HEK293 (cell line): ENCODE results near the gene AGT.

Source experiments
- CTCF ChIA-PET: fragments of 350-600 bp; formaldehyde crosslinking; extraction: SDS; loops from one replicate; lab custom pipeline; 2021; ENCODE audit warnings: antibody characterized with exemption; lab: Yijun Ruan, JAX
- POLR2A ChIA-PET: fragments of 300-600 bp; formaldehyde crosslinking; extraction: SDS; loops from one replicate; lab custom pipeline; 2020; ENCODE audit warnings: antibody characterized with exemption, inconsistent platforms; lab: Yijun Ruan, JAX
- H3K27ac ChIP-seq: fragments of 200-500 bp; sonication (Bioruptor generic); 2 replicates; pipeline ENCODE4 v1.5.1; 2014; ENCODE audit warnings: low read depth, low read length, control low read depth, inconsistent platforms; ENCODE audit errors: extremely low read depth
- H3K36me3 ChIP-seq, 2 experiments: fragments of 200-500 bp in 1 of 2; sonication (Bioruptor generic) in 1 of 2; 1 replicate in 1 of 2; 2 replicates in 1 of 2; pipeline ENCODE4 v1.5.1; 2014 to 2017; ENCODE audit warnings: inconsistent platforms in 2 of 2, low read length in 2 of 2; ENCODE audit not compliant: control insufficient read depth in 2 of 2, insufficient read depth in 1 of 2
- H3K4me1 ChIP-seq: fragments of 200-500 bp; sonication (Bioruptor generic); 2 replicates; pipeline ENCODE4 v1.5.1; 2014; ENCODE audit warnings: mild to moderate bottlenecking, low read length, inconsistent platforms; ENCODE audit not compliant: control insufficient read depth, insufficient read depth
- H3K4me3 ChIP-seq: 2 replicates; pipeline ENCODE4 v1.5.1; 2011; ENCODE audit warnings: low read depth, mild to moderate bottlenecking, control low read depth, low read length, moderate library complexity
- H3K9me3 ChIP-seq: fragments of 200-500 bp; sonication (Bioruptor generic); 2 replicates; pipeline ENCODE4 v1.5.1; 2014; ENCODE audit warnings: low read depth, low read length, inconsistent platforms; ENCODE audit not compliant: control insufficient read depth, insufficient read depth
- EGR2 ChIP-seq: fragments of 450-650 bp; formaldehyde crosslinking; IDR thresholded peaks from 2 replicates; pipeline ENCODE4 v1.5.1; 2016; ENCODE audit warnings: low read depth, missing biosample characterization, missing genetic modification characterization
- FEZF1 ChIP-seq: fragments of 450-650 bp; formaldehyde crosslinking; IDR thresholded peaks from 2 replicates; pipeline ENCODE4 v1.5.1; 2016; ENCODE audit warnings: missing biosample characterization, missing genetic modification characterization
- GLIS2 ChIP-seq: fragments of 450-650 bp; formaldehyde crosslinking; IDR thresholded peaks from 2 replicates; pipeline ENCODE4 v1.5.1; 2016; ENCODE audit warnings: missing biosample characterization, missing genetic modification characterization
- IKZF3 ChIP-seq: fragments of 450-650 bp; IDR thresholded peaks from 2 replicates; pipeline ENCODE4 v1.5.0; 2018; ENCODE audit warnings: missing biosample characterization, mild to moderate bottlenecking, missing genetic modification characterization, moderate library complexity
- KLF17 ChIP-seq: fragments of 450-650 bp; formaldehyde crosslinking; IDR thresholded peaks from 2 replicates; pipeline ENCODE4 v1.5.1; 2016; ENCODE audit warnings: missing biosample characterization, missing genetic modification characterization
- PATZ1 ChIP-seq: fragments of 450-650 bp; formaldehyde crosslinking; IDR thresholded peaks from 2 replicates; pipeline ENCODE4 v1.5.1; 2016; ENCODE audit warnings: missing biosample characterization, missing genetic modification characterization
- PRDM10 ChIP-seq: fragments of 450-650 bp; formaldehyde crosslinking; IDR thresholded peaks from 2 replicates; pipeline ENCODE4 v1.5.1; 2016; ENCODE audit warnings: missing biosample characterization, missing genetic modification characterization
- REPIN1 ChIP-seq: fragments of 450-650 bp; formaldehyde crosslinking; IDR thresholded peaks from 2 replicates; pipeline ENCODE4 v1.5.1; 2017; ENCODE audit warnings: missing biosample characterization, missing genetic modification characterization, low read depth
- SP2 ChIP-seq: fragments of 450-650 bp; formaldehyde crosslinking; IDR thresholded peaks from 2 replicates; pipeline ENCODE4 v1.5.1; 2016; ENCODE audit warnings: missing biosample characterization, missing genetic modification characterization
- SP3 ChIP-seq: fragments of 450-650 bp; formaldehyde crosslinking; IDR thresholded peaks from 2 replicates; pipeline ENCODE4 v1.5.1; 2016; ENCODE audit warnings: missing biosample characterization, missing genetic modification characterization
- SP7 ChIP-seq: fragments of 450-650 bp; formaldehyde crosslinking; IDR thresholded peaks from 2 replicates; pipeline ENCODE4 v1.5.1; 2016; ENCODE audit warnings: missing biosample characterization, missing genetic modification characterization
- WT1 ChIP-seq: fragments of 450-650 bp; formaldehyde crosslinking; IDR thresholded peaks from 2 replicates; pipeline ENCODE4 v1.5.1; 2016; ENCODE audit warnings: missing biosample characterization, missing genetic modification characterization
- ZBTB17 ChIP-seq: fragments of 450-650 bp; formaldehyde crosslinking; IDR thresholded peaks from 2 replicates; pipeline ENCODE4 v1.5.1; 2016; ENCODE audit warnings: missing biosample characterization, missing genetic modification characterization
- ZBTB26 ChIP-seq: fragments of 450-650 bp; formaldehyde crosslinking; optimal IDR thresholded peaks from 2 replicates; pipeline ENCODE3; 2016; ENCODE audit warnings: missing biosample characterization, mild to moderate bottlenecking, missing genetic modification characterization
- ZBTB8A ChIP-seq: fragments of 450-650 bp; formaldehyde crosslinking; IDR thresholded peaks from 2 replicates; pipeline ENCODE4 v1.5.1; 2016; ENCODE audit warnings: missing biosample characterization, missing genetic modification characterization
- ZFHX2 ChIP-seq: fragments of 450-650 bp; formaldehyde crosslinking; conservative IDR thresholded peaks from 2 replicates; pipeline ENCODE4 v1.5.1; 2016; ENCODE audit warnings: missing biosample characterization, missing genetic modification characterization
- ZNF155 ChIP-seq: fragments of 450-650 bp; formaldehyde crosslinking; IDR thresholded peaks from 2 replicates; pipeline ENCODE4 v1.5.1; 2016; ENCODE audit warnings: missing biosample characterization, missing genetic modification characterization
- ZNF19 ChIP-seq: fragments of 450-650 bp; formaldehyde crosslinking; IDR thresholded peaks from 2 replicates; pipeline ENCODE4; 2016; ENCODE audit warnings: missing biosample characterization, missing genetic modification characterization, low read depth
- ZNF211 ChIP-seq: fragments of 450-650 bp; formaldehyde crosslinking; IDR thresholded peaks from 2 replicates; pipeline ENCODE4 v1.5.1; 2016; ENCODE audit warnings: low read depth, missing biosample characterization, missing genetic modification characterization
- ZNF223 ChIP-seq: fragments of 450-650 bp; formaldehyde crosslinking; IDR thresholded peaks from 2 replicates; pipeline ENCODE4 v1.5.1; 2016; ENCODE audit warnings: missing biosample characterization, missing genetic modification characterization
- ZNF341 ChIP-seq: fragments of 450-650 bp; formaldehyde crosslinking; IDR thresholded peaks from 2 replicates; pipeline ENCODE4; 2016; ENCODE audit warnings: low read depth, missing biosample characterization, missing genetic modification characterization
- ZNF48 ChIP-seq: fragments of 450-650 bp; formaldehyde crosslinking; IDR thresholded peaks from 2 replicates; pipeline ENCODE4 v1.5.1; 2016; ENCODE audit warnings: missing biosample characterization, missing genetic modification characterization
- ZNF600 ChIP-seq: fragments of 450-650 bp; formaldehyde crosslinking; IDR thresholded peaks from 2 replicates; pipeline ENCODE4 v1.5.1; 2016; ENCODE audit warnings: missing biosample characterization, missing genetic modification characterization
- ZNF76 ChIP-seq: fragments of 450-650 bp; formaldehyde crosslinking; IDR thresholded peaks from 2 replicates; pipeline ENCODE4; 2016; ENCODE audit warnings: low read depth, missing biosample characterization, missing genetic modification characterization, borderline replicate concordance

Gene AGT

GRCh38 chr1:230753586-230754251, 39.8 kb upstream of the AGT start:
- CTCF ChIA-PET = no interaction called here
- no peak overlapping the region; the same call in 1 of the 2 replicates for H3K4me3 ChIP-seq
- POLR2A ChIA-PET = interaction anchor here (0.6 kb wide), 2 partner anchors 34 to 1551 kb away, joined by 3 to 4 read pairs; no protein-coding TSS in a partner anchor

More at GRCh38 chr1:230753586-230754251, 39.8 kb upstream of the AGT start:
- Histone ChIP-seq H3K4me1 (no peaks in the 10 kb centered on the region; the same call in 1 of the 2 replicates), H3K27ac (no peak overlapping the region; the same call in 1 of the 2 replicates)
- peak; percentile 80; the same call in 1 of the 2 replicates for TF ChIP-seq ZNF600 (tag by site-specific recombination)
- TF ChIP-seq EGR2 (tag by site-specific recombination) = peak; percentile 48; the same call in 1 of the 2 replicates
- no peak for TF ChIP-seq FEZF1
- TF ChIP-seq ZFHX2 (tag by site-specific recombination) = peak; percentile 43; the same call in 1 of the 2 replicates
- TF ChIP-seq ZNF19 (tag by site-specific recombination) = no peak
- peak; percentile 43 for TF ChIP-seq SP3 (tag by site-specific recombination)
- TF ChIP-seq GLIS2 = peak; percentile 34; the same call in 1 of the 2 replicates
- TF ChIP-seq SP2 (tag by site-specific recombination) = peak; percentile 71
- no peak for TF ChIP-seq ZBTB26 (tag by site-specific recombination)
- TF ChIP-seq PATZ1 = 0 out of 2 replicates have a peak, but pooled peaks have one; percentile 12
- no peak for TF ChIP-seq ZNF48 (tag by site-specific recombination)
- TF ChIP-seq ZNF223 (tag by site-specific recombination) = no peak
- TF ChIP-seq REPIN1 (tag by site-specific recombination) = no peak
- peak; percentile 50 for TF ChIP-seq IKZF3 (tag by site-specific recombination)
- TF ChIP-seq ZBTB17 = 0 out of 2 replicates have a peak, but pooled peaks have one; percentile 24
- TF ChIP-seq SP7 (tag by site-specific recombination) = 0 out of 2 replicates have a peak, but pooled peaks have one; percentile 14
- peak; percentile 30; the same call in 1 of the 2 replicates for TF ChIP-seq ZNF76 (tag by site-specific recombination)
- no peak for TF ChIP-seq ZNF211
- peak; percentile 82 for TF ChIP-seq PRDM10 (tag by site-specific recombination)
- peak; percentile 79 for TF ChIP-seq ZNF341 (tag by site-specific recombination)
- 0 out of 2 replicates have a peak, but pooled peaks have one; percentile 22 for TF ChIP-seq KLF17
- no peak for TF ChIP-seq ZNF155 (tag by site-specific recombination)
- TF ChIP-seq WT1 = peak; percentile 52; the same call in 1 of the 2 replicates
- TF ChIP-seq ZBTB8A (tag by site-specific recombination) = peak; percentile 60
- TF ChIP-seq, all 188 proteins: peak for 16
- no peaks in the 10 kb centered on the region for H3K36me3 ChIP-seq
- H3K9me3 ChIP-seq = no peaks in the 10 kb centered on the region
